HepG2 (cell line): Measurements from ENCODE around the gene RAB30. TPM values are rescaled to one million over a fixed set of nuclear protein-coding genes. Genes with fewer than 3 reads are reported as not detected.
A peak's percentile ranks its signal among the peaks of the same experiment; 100 is the strongest.

ENCODE experiments used
- ATAC-seq: fragments of 200-7000 bp; cut with Tn5 transposase; 3 replicates; pipeline ENCODE4 v1.9.1; 2020; ENCODE audit warnings: mild to moderate bottlenecking, moderate library complexity
- BruUV-seq: library from RNA; stranded (reverse); fragments of 400-500 nt; replicated peaks from 2 replicates; lab custom pipeline; 2021; lab: Mats Ljungman, UMichigan
- CTCF ChIA-PET: fragments of 300-600 bp; formaldehyde crosslinking; extraction: SDS; loops from one replicate; lab custom pipeline; 2021; ENCODE audit warnings: low total read pairs, inconsistent platforms, low intra/inter-chr PET ratio; lab: Yijun Ruan, JAX
- POLR2A ChIA-PET: fragments of 350-600 bp; sonication (Branson Sonifier 250); formaldehyde crosslinking; loops from one replicate; lab custom pipeline; 2020; ENCODE audit warnings: antibody characterized with exemption, inconsistent platforms; lab: Yijun Ruan, JAX
- DNase-seq: peaks from one replicate; pipeline ENCODE4 v3.0.0-alpha.2; 2015; ENCODE audit warnings: low spot score
- FAIRE-seq: peaks from 3 replicates; lab custom pipeline; 2011; peaks lifted over from hg19 to GRCh38; lab: Jason Lieb, UNC
- H2AFZ ChIP-seq: one replicate; pipeline ENCODE4 v1.6.1; 2011; ENCODE audit warnings: low read length, inconsistent platforms
- H3K27ac ChIP-seq: fragments of 300-600 bp; 3 replicates; pipeline ENCODE4 v1.8.0; 2011; ENCODE audit warnings: mixed run types, mild to moderate bottlenecking, mixed read lengths, low read length, inconsistent platforms; ENCODE audit not compliant: insufficient read depth; ENCODE audit errors: extremely low read length
- H3K27me3 ChIP-seq, 2 experiments: fragments of 200-600 bp in 1 of 2; 2 replicates in 1 of 2; 3 replicates in 1 of 2; pipeline versions ENCODE4 v1.6.0 to v1.8.0; 2011; ENCODE audit warnings: low read length in 2 of 2, mild to moderate bottlenecking in 2 of 2, moderate library complexity in 2 of 2, inconsistent platforms in 1 of 2; ENCODE audit not compliant: insufficient read depth in 2 of 2, control insufficient read depth in 1 of 2
- H3K36me3 ChIP-seq, 2 experiments: fragments of 200-600 bp in 1 of 2; replicated peaks in 1 of 2; 2 replicates in 1 of 2; 3 replicates in 1 of 2; pipeline versions ENCODE4 v1.5.1 to v1.8.0; 2011; ENCODE audit warnings: low read length in 2 of 2, inconsistent platforms in 1 of 2; ENCODE audit not compliant: insufficient read depth in 2 of 2, control insufficient read depth in 1 of 2
- H3K4me1 ChIP-seq: 2 replicates; pipeline ENCODE4 v1.5.1; 2012; ENCODE audit warnings: low read length, inconsistent platforms; ENCODE audit not compliant: insufficient read depth
- H3K4me2 ChIP-seq: 2 replicates; pipeline ENCODE4 v1.6.0; 2011; ENCODE audit warnings: low read depth, low read length, inconsistent platforms
- H3K4me3 ChIP-seq, 3 experiments: fragments of 200-600 bp in 1 of 3; sonication (generic), shearing (Covaris generic) in 1 of 3; replicated peaks in 1 of 3; 2 replicates each; pipeline ENCODE4 v1.5.1; 2011 to 2016; ENCODE audit warnings: low read length in 3 of 3, inconsistent platforms in 2 of 3, low read depth in 2 of 3, mild to moderate bottlenecking in 2 of 3, control low read depth in 1 of 3, mixed read lengths in 1 of 3; ENCODE audit not compliant: insufficient read depth in 1 of 3
- H3K79me2 ChIP-seq: one replicate; pipeline ENCODE4 v1.6.1; 2011; ENCODE audit warnings: low read length, inconsistent platforms; ENCODE audit not compliant: insufficient read depth
- H3K9ac ChIP-seq: 2 replicates; pipeline ENCODE4 v1.6.0; 2011; ENCODE audit warnings: mild to moderate bottlenecking, low read depth, low read length, inconsistent platforms; ENCODE audit not compliant: insufficient read depth
- H3K9me3 ChIP-seq: 2 replicates; pipeline ENCODE4 v1.5.1; 2012; ENCODE audit warnings: mild to moderate bottlenecking, low read length
- H4K20me1 ChIP-seq: 2 replicates; pipeline ENCODE4 v1.6.0; 2011; ENCODE audit warnings: inconsistent platforms, mild to moderate bottlenecking, low read length, moderate library complexity; ENCODE audit not compliant: insufficient read depth
- ADNP ChIP-seq: sonication (generic); formaldehyde crosslinking; IDR thresholded peaks from 2 replicates; pipeline ENCODE4 v1.4.0; 2020; ENCODE audit warnings: missing genetic modification reagents
- ATRX ChIP-seq: sonication (generic); formaldehyde crosslinking; IDR thresholded peaks from 2 replicates; pipeline ENCODE4 v1.4.0; 2020; ENCODE audit warnings: missing genetic modification reagents, borderline replicate concordance
- CAMTA2 ChIP-seq: sonication (generic); formaldehyde crosslinking; IDR thresholded peaks from 2 replicates; pipeline ENCODE4 v1.4.0; 2020; ENCODE audit warnings: mild to moderate bottlenecking, missing genetic modification reagents, borderline replicate concordance
- CBX5 ChIP-seq: sonication (generic); formaldehyde crosslinking; IDR thresholded peaks from 2 replicates; pipeline ENCODE4 v1.4.0; 2020; ENCODE audit warnings: missing genetic modification reagents, borderline replicate concordance
- GABPA ChIP-seq, 2 experiments: IDR thresholded peaks; 2 replicates each; pipeline ENCODE4 v1.6.1; 2011 to 2016; ENCODE audit warnings: low read depth in 2 of 2, low read length in 1 of 2, missing biosample characterization in 1 of 2, missing genetic modification characterization in 1 of 2
- HMGXB4 ChIP-seq, 2 experiments: sonication (generic) in 1 of 2; formaldehyde crosslinking in 1 of 2; IDR thresholded peaks; 2 replicates each; pipeline versions ENCODE4 v1.4.0 to v1.6.1; 2018 to 2020; ENCODE audit warnings: missing genetic modification reagents in 2 of 2, borderline replicate concordance in 1 of 2, low read depth in 1 of 2, mild to moderate bottlenecking in 1 of 2, missing biosample characterization in 1 of 2
- KMT2A ChIP-seq: sonication (generic); formaldehyde crosslinking; IDR thresholded peaks from 2 replicates; pipeline ENCODE4 v1.4.0; 2020; ENCODE audit warnings: missing genetic modification reagents
- MZF1 ChIP-seq: sonication (generic); formaldehyde crosslinking; IDR thresholded peaks from 2 replicates; pipeline ENCODE4 v1.8.1; 2023; ENCODE audit warnings: mild to moderate bottlenecking, missing genetic modification reagents, borderline replicate concordance
- PCBP2 ChIP-seq: fragments of 200-400 bp; formaldehyde crosslinking; optimal IDR thresholded peaks from 2 replicates; pipeline ENCODE3; 2018; ENCODE audit warnings: low read length, low read depth; ENCODE audit not compliant: poor library complexity, severe bottlenecking
- SAP130 ChIP-seq: IDR thresholded peaks from 2 replicates; pipeline ENCODE4 v1.6.1; 2016; ENCODE audit warnings: low read depth
- THAP11 ChIP-seq: IDR thresholded peaks from 2 replicates; pipeline ENCODE4 v1.6.1; 2016; ENCODE audit warnings: missing biosample characterization, missing genetic modification reagents
- ZBTB25 ChIP-seq: IDR thresholded peaks from 2 replicates; pipeline ENCODE4 v1.6.1; 2018; ENCODE audit warnings: missing genetic modification reagents
- ZFP90 ChIP-seq: sonication (generic); formaldehyde crosslinking; IDR thresholded peaks from 2 replicates; pipeline ENCODE4 v1.8.0; 2022; ENCODE audit warnings: missing genetic modification reagents, mild to moderate bottlenecking, inconsistent platforms, borderline replicate concordance
- ZNF713 ChIP-seq: sonication (generic); formaldehyde crosslinking; IDR thresholded peaks from 2 replicates; pipeline ENCODE4 v1.4.0; 2020; ENCODE audit warnings: mild to moderate bottlenecking, missing genetic modification reagents
- ZNF749 ChIP-seq: sonication (generic); formaldehyde crosslinking; IDR thresholded peaks from 2 replicates; pipeline ENCODE4 v1.8.0; 2022; ENCODE audit warnings: mild to moderate bottlenecking, missing genetic modification reagents, moderate library complexity, borderline replicate concordance
- ZNF75D ChIP-seq: sonication (generic); formaldehyde crosslinking; IDR thresholded peaks from 2 replicates; pipeline ENCODE4 v1.8.1; 2023; ENCODE audit warnings: missing genetic modification reagents, mild to moderate bottlenecking, borderline replicate concordance
- WGBS: methylation state at CpG from one replicate; pipeline ENCODE4 v1.1.6; 2017; ENCODE audit warnings: low lambda C conversion rate; 5-methylcytosine and 5-hydroxymethylcytosine counted together
- in situ Hi-C: cut with HindIII; loops from 2 replicates; pipeline ENCODE4 v1.10.0; 2017; ENCODE audit warnings: low pct_unique_long_range_greater_than_20kb; ENCODE audit not compliant: extremely low pct_ligation_motif_present
- intact Hi-C: fragments of 100-400 bp; cut with micrococcal nuclease; formaldehyde crosslinking; loops from one replicate; pipeline ENCODE4 v1.10.0; 2022; ENCODE audit not compliant: unreplicated experiment
- polyA plus RNA-seq, 8 experiments: library from polyadenylated mRNA; depleted of rRNA in 3 of 8; stranded (reverse) in 7 of 8; unstranded in 1 of 8; fragments of >200 nt; fragmentation: Illumina TruSeq in 4 of 8; extraction: Trizol in 4 of 8; gene quantifications; 2 replicates each; pipeline versions ENCODE4 v1.2.1 to v1.2.3, GENCODE V29; 2011 to 2016; ENCODE audit warnings: low read depth in 4 of 8, missing spikeins in 1 of 8, mixed read lengths in 1 of 8; ENCODE audit not compliant: insufficient read depth in 1 of 8
- total RNA-seq, 5 experiments: library from RNA; depleted of rRNA; stranded (reverse); fragments of >200 nt; fragmentation: Illumina TruSeq; extraction: Trizol; gene quantifications; 2 replicates each; pipeline ENCODE4 v1.2.3, GENCODE V29; 2016; ENCODE audit warnings: low read depth in 1 of 5
- TF ChIP-seq, protein P1 (sequence below): sonication (generic); formaldehyde crosslinking; IDR thresholded peaks from 2 replicates; pipeline ENCODE4 v1.8.0; 2022; ENCODE audit warnings: mild to moderate bottlenecking, missing genetic modification reagents; ENCODE audit not compliant: insufficient replicate concordance

The RAB30 gene
- total and polyA plus RNA-seq, 2 of the 13 experiments (the other 11 are each of a cell fraction or from before 2014, with no cell fraction given) = 3.7 to 5.0 TPM

DNA sequence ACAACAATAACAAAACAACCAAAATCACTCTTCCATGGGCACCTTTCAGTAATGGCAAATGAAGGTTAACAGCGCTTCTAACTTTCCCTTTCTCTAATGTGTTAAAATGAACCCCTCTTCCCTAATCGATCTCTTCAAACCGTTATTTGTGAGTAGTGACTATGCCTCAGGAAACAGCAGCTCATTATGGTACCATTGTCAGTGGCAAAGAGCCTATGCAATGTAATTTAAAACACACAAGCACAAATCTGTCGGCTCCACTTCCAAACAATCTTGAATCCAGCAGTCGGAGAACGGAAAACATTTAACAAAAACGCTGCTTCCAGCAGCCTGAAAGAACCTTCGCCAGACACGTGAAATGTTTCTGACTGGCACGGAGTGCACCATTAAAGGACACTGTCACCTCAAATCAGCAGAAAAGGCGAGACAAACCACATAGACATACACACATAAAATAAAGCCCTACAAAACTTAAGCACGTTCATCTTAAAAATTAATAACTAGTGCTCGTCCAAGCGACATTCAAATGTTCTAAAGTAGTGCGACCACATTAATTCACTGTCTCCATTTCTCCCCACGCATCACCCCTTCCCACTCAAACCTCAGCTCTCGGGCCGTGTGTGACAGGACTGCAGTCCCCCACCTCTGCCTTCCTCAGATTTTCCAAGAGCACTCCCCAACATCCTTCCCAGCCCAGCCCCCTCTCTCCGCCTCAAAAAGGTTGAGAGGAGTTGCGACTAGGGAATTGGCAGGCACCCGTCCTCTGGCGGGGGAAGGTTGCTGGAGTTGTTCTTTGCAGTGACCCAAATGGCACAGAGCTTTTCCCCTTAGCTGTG lies 748 bp downstream of the RAB30 start:
- POLR2A ChIA-PET = interaction anchor here (0.9 to 7.3 kb wide), 15 partner anchors 8 to 215 kb away, joined by 3 to 67 read pairs (median 6); partner anchors contain the start of genes CCDC90B, DDIAS, PCF11 and PRCP
- H3K27ac ChIP-seq = peak overlapping the region; percentile 88
- H3K4me1 ChIP-seq = peaks cover 67% of the 10 kb centered on the region
- no peak for DNase-seq
- no peaks in the 10 kb centered on the region; a peak in 1 of 5 replicates for H3K27me3 ChIP-seq
- BruUV-seq = TSS peak; percentile 72
- peak overlapping the region; percentile 89 for H3K4me2 ChIP-seq
- H3K4me3 ChIP-seq = peak overlapping the region; percentile 65 to 89 (median 69)
- 0% methylated on average over 20 of the region's 22 CpGs for WGBS
- peak overlapping the region; percentile 68 for H3K9ac ChIP-seq
- intact Hi-C loops = loop anchor here (1.0 to 5.0 kb wide), 6 partner anchors 46 to 170 kb away; partner anchors contain the start of gene DDIAS
- H3K9me3 ChIP-seq = no peaks in the 10 kb centered on the region
- peaks cover 46% of the 10 kb centered on the region for H3K79me2 ChIP-seq
- in situ Hi-C loops = loop anchor here (5.0 kb wide), 1 partner anchor 169 kb away; the partner anchor contains the start of genes DDIAS and PRCP
- CTCF ChIA-PET = no interaction called here
- no peak overlapping the region for H2AFZ ChIP-seq
- peak; percentile 26 for ATAC-seq
- no peak for FAIRE-seq
- H3K36me3 ChIP-seq = no peaks in the 10 kb centered on the region; a peak in 1 of 5 replicates
- no peaks in the 10 kb centered on the region; the same call in 1 of the 2 replicates for H4K20me1 ChIP-seq
- no peak for TF ChIP-seq CBX5 (CRISPR knock-in tag)
- TF ChIP-seq, protein P1, sequence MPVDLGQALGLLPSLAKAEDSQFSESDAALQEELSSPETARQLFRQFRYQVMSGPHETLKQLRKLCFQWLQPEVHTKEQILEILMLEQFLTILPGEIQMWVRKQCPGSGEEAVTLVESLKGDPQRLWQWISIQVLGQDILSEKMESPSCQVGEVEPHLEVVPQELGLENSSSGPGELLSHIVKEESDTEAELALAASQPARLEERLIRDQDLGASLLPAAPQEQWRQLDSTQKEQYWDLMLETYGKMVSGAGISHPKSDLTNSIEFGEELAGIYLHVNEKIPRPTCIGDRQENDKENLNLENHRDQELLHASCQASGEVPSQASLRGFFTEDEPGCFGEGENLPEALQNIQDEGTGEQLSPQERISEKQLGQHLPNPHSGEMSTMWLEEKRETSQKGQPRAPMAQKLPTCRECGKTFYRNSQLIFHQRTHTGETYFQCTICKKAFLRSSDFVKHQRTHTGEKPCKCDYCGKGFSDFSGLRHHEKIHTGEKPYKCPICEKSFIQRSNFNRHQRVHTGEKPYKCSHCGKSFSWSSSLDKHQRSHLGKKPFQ (CRISPR knock-in tag) = no peak
- TF ChIP-seq ZNF75D (CRISPR knock-in tag) = no peak
- 0 out of 2 replicates have a peak, but pooled peaks have one; percentile 9 for TF ChIP-seq SAP130
- no peak for TF ChIP-seq PCBP2
- no peak for TF ChIP-seq CAMTA2 (CRISPR knock-in tag)
- peak; percentile 8; the same call in 1 of the 2 replicates for TF ChIP-seq THAP11 (CRISPR knock-in tag)
- TF ChIP-seq ADNP (CRISPR knock-in tag) = no peak
- no peak for TF ChIP-seq GABPA (IDR thresholded peaks at IDR 0.05; ENCODE audit: low read depth, low read length)
- TF ChIP-seq GABPA (CRISPR knock-in tag; IDR thresholded peaks at IDR 0.05; ENCODE audit: low read depth) = no peak
- TF ChIP-seq ZNF713 = no peak
- TF ChIP-seq HMGXB4 (CRISPR knock-in tag; IDR thresholded peaks at IDR 0.05; ENCODE audit: borderline replicate concordance in 1 of 2, low read depth in 1 of 2) = 0 out of 4 replicates have a peak, but pooled peaks of 1 of the 2 experiments have one; percentile 11
- TF ChIP-seq ZFP90 (CRISPR knock-in tag) = no peak
- TF ChIP-seq ZNF749 (CRISPR knock-in tag) = peak; percentile 68; the same call in 1 of the 2 replicates
- TF ChIP-seq KMT2A (CRISPR knock-in tag) = peak; percentile 28; the same call in 1 of the 2 replicates
- TF ChIP-seq ZBTB25 (CRISPR knock-in tag) = 0 out of 2 replicates have a peak, but pooled peaks have one; percentile 8
- no peak for TF ChIP-seq MZF1 (CRISPR knock-in tag)
- TF ChIP-seq ATRX = no peak
